Measurements from ENCODE around the gene RGS7. TPM values are rescaled to one million over a fixed set of nuclear protein-coding genes. Genes with fewer than 3 reads are reported as not detected.
"Not testable (repeated sequence)": the region's sequence is repeated elsewhere in the genome, so short reads cannot be mapped to it uniquely, and the experiment has no call there.

RGS7 gene
- total RNA-seq, 2 donors from 2014 or later, result not detected

GRCh38 chr1:240906477-240906876 is 450.5 kb downstream of the RGS7 start:
- intact Hi-C loops (cut with DNase I), result no loop called here
- DNase-seq (no peak), ATAC-seq (no peak)

- DNase-seq, result no peak
- intact Hi-C loops (cut with DNase I), result no loop called here
- ATAC-seq, result no peak
Observed at GRCh38 chr1:240905225-240905765, 451.7 kb downstream of the RGS7 start.

- intact Hi-C loops (cut with DNase I); ATAC-seq; DNase-seq: not testable (repeated sequence)
Observed at GRCh38 chr1:240895424-240895823, 461.6 kb downstream of the RGS7 start.

- DNase-seq, result no peak
- no peak for ATAC-seq
- intact Hi-C loops (cut with DNase I), result no loop called here
Observed at GRCh38 chr1:240888787-240889048, 468.3 kb downstream of the RGS7 start.

- ATAC-seq (no peak), DNase-seq (no peak)
- intact Hi-C loops (cut with DNase I), result no loop called here
Observed at GRCh38 chr1:240888039-240888786, 468.8 kb downstream of the RGS7 start.

GRCh38 chr1:240883490-240883889 is 473.5 kb downstream of the RGS7 start:
- intact Hi-C loops (cut with DNase I), result no loop called here
- ATAC-seq, result no peak
- DNase-seq, result no peak

GRCh38 chr1:240882656-240883308 is 474.2 kb downstream of the RGS7 start:
- DNase-seq; intact Hi-C loops (cut with DNase I); ATAC-seq: not testable (repeated sequence)

- intact Hi-C loops (cut with DNase I), result no loop called here
- ATAC-seq (no peak), DNase-seq (no peak)
Observed at GRCh38 chr1:240878631-240879030, 478.4 kb downstream of the RGS7 start.

- DNase-seq, result no peak
- ATAC-seq, result no peak
- intact Hi-C loops (cut with DNase I), result no loop called here
Observed at GRCh38 chr1:240877605-240878004, 479.4 kb downstream of the RGS7 start.

- intact Hi-C loops (cut with DNase I), result no loop called here
Observed at GRCh38 chr1:240876071-240876470, 480.9 kb downstream of the RGS7 start.

GRCh38 chr1:240869071-240869470 is 487.9 kb downstream of the RGS7 start:
- intact Hi-C loops (cut with DNase I), result no loop called here
- ATAC-seq (no peak), DNase-seq (no peak)

More at GRCh38 chr1:240876071-240876470, 480.9 kb downstream of the RGS7 start:
- ATAC-seq (no peak), DNase-seq (no peak)

- intact Hi-C loops (cut with DNase I), result no loop called here
- no peak for ATAC-seq
Observed at GRCh38 chr1:240866724-240867123, 490.3 kb downstream of the RGS7 start.

GRCh38 chr1:240860023-240860422 is 497.0 kb downstream of the RGS7 start:
- intact Hi-C loops (cut with DNase I), result no loop called here
- no peak for ATAC-seq
- DNase-seq, result no peak

More at GRCh38 chr1:240866724-240867123, 490.3 kb downstream of the RGS7 start:
- DNase-seq, result no peak

- DNase-seq (no peak), ATAC-seq (peak in 1 of 2 donors; percentile 29)
- intact Hi-C loops (cut with DNase I), result no loop called here
Observed at GRCh38 chr1:240854367-240854766, 502.6 kb downstream of the RGS7 start.

GRCh38 chr1:240847325-240847724 is 509.7 kb downstream of the RGS7 start:
- DNase-seq (no peak), ATAC-seq (no peak)
- intact Hi-C loops (cut with DNase I), result no loop called here

- DNase-seq, result no peak
- ATAC-seq, result no peak
Observed at GRCh38 chr1:240844486-240844885, 512.5 kb downstream of the RGS7 start.

GRCh38 chr1:240843798-240844197 is 513.2 kb downstream of the RGS7 start:
- ATAC-seq, result no peak
- intact Hi-C loops (cut with DNase I), result no loop called here
- no peak for DNase-seq

More at GRCh38 chr1:240844486-240844885, 512.5 kb downstream of the RGS7 start:
- intact Hi-C loops (cut with DNase I), result no loop called here

- ATAC-seq (no peak), DNase-seq (no peak)
- intact Hi-C loops (cut with DNase I), result no loop called here
Observed at GRCh38 chr1:240836271-240836670, 520.7 kb downstream of the RGS7 start.

- intact Hi-C loops (cut with DNase I), result no loop called here
- DNase-seq (no peak), ATAC-seq (no peak)
Observed at GRCh38 chr1:240835291-240835690, 521.7 kb downstream of the RGS7 start.

- intact Hi-C loops (cut with DNase I), result no loop called here
- ATAC-seq (no peak), DNase-seq (no peak)
Observed at GRCh38 chr1:240833075-240833474, 523.9 kb downstream of the RGS7 start.

- intact Hi-C loops (cut with DNase I), result no loop called here
- ATAC-seq (no peak), DNase-seq (no peak)
Observed at GRCh38 chr1:240831922-240832321, 525.1 kb downstream of the RGS7 start.

All from left cardiac atrium (tissue), 4 donors.